Superior temporal gyrus (tissue), 1 donor: ENCODE data around the gene ZNF624.
"Not testable (repeated sequence)": the region's sequence is repeated elsewhere in the genome, so short reads cannot be mapped to it uniquely, and the experiment has no call there.

Source experiments
- DNase-seq: peaks from one replicate; pipeline ENCODE4 v3.0.0-alpha.2; 2016; ENCODE audit errors: extremely low spot score

Gene ZNF624

DNA sequence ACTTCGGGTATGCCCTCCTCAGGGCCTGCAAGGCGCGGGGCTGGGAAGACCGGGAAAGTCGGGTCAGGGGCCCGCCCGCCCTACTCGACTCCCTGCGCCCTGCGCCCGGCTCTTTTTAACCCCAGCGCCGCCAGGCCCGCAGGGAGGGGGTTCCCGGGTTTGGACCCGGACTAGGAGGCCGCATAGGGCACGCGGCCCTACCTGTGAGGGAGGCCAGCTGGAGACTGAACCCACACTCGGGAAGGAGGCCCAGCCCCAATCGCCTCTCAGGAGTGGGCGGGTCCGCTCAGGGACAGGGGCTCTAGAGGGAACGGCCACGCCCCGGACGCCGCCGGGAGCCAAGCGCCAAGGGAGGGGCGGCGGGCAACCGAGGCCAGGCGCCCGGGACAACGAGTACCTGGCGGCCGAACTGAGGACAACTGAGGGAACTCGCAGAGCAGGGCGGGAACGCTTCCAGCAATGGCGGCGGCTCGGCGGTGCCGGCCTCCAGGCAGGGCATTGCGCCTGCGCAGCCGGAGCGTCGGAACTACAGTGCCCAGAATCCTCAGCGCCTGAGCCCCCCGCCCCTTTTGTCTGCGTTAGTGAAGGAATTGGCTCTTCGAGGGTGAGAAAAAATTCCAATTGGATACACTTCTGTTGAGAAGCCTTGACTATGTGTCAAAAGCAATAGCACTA, at the start of gene ZNF624:
Gene ZNF624, minus strand, starts transcription at position 484 of the 675 bp plus-strand sequence.
- peak; percentile 95 for DNase-seq

DNA sequence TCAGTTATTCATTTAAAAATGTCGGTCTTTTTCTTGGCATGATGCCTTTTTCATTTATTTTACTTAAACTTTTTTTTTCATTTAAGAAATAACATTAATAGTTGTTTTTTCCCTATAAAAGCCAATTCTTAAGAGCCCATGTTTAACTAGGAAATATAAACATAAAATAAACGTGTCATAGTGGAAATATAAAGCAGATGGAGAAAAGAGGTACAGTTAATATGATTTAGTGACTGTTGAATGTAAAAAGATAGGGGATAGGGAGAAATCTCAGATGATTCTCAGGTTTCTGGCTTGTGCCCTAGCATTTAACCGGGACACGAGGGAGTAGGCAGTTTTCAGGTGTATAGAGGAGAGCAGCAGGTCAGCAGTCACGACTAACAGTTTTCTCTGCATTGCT, 44.0 kb upstream of the ZNF624 start:
- DNase-seq: not testable (repeated sequence)

DNA sequence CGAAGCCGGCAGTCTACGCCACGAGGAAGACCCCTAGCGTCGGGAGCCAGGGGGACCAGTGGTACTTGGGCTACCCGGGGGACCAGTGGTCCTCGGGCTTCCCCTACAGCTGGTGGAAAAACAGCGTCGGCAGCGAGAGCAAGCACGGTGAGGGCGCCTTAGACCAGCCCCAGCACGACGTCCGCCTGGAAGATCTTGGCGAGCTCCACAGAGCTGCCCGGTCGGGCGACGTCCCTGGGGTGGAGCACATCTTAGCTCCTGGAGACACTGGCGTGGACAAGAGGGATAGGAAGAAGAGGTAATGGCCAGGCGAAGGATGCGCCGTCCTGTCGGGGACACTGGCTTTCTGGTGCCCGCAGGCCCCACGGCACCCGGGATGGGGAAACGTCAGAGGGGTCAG, 36.8 kb upstream of the ZNF624 start:
- not testable (repeated sequence) for DNase-seq

DNA sequence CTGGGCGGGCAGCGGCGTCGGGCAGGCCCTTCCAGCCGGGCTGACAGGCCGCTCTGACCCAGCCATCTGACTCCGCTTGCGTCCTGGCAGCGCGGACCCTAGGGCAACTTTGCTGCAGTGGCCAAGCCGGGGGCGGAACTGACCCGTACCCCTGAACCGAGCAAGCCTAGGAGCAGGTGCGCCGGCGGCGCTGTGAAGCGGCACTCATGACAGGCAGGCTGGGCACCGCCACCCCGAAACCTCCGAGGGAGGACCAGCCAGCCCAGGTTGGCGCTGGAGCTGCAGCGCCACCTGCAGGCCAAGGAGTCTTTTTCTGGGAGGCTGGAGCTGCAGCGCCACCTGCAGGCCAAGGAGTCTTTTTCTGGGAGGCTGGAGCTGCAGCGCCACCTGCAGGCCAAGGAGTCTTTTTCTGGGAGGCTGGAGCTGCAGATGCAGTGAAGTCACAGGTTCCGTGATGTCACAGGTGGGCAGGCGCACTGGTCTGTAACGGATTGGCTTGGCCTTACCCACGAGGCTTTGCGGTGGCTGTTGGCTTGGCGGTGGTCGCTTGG, 36.2 kb upstream of the ZNF624 start, which contains the start of gene CCDC144A:
Gene CCDC144A, plus strand, starts transcription at position 511 of the 551 bp plus-strand sequence. CDS start 160 bp downstream, outside the sequence.
- not testable (repeated sequence) for DNase-seq

DNA sequence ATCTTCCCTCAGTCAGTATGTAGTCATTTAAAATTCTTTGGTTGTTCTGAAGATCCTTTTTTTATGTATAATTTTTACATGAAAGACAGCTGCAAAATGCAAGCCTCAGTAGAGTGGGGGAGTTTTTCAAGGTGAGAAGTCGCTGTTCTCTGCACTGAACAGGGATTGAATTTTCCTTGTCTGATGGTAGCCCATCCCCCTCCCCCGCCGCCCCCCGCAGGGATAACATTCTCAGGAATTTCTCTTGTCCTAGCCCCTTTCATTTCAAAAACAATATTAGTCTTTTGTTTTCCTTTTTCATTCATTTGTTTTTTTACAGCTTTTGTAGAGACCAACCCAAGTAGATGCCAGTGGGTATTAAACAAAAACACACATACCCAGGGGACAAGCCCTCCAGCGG, 33.5 kb upstream of the ZNF624 start:
- not testable (repeated sequence) for DNase-seq

DNA sequence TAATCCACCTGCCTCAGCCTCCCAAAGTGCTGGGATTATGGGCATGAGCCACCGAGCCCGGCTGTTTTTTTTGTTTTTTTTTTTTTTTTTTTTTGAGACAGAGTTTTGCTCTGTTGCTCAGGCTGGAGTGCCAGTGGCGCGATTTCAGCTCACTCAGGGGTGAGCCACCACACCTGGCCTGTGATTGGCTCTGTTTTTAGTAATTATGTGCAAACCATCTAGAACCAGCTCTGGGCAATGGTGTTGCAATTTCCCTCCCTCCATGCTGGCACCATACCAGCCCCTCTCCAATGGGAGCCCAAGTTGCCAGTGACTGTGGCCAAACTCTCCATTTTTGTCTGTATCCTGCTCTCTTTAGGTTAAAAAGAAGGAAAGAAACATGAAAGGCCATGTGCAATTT, 32.4 kb upstream of the ZNF624 start:
- not testable (repeated sequence) for DNase-seq

DNA sequence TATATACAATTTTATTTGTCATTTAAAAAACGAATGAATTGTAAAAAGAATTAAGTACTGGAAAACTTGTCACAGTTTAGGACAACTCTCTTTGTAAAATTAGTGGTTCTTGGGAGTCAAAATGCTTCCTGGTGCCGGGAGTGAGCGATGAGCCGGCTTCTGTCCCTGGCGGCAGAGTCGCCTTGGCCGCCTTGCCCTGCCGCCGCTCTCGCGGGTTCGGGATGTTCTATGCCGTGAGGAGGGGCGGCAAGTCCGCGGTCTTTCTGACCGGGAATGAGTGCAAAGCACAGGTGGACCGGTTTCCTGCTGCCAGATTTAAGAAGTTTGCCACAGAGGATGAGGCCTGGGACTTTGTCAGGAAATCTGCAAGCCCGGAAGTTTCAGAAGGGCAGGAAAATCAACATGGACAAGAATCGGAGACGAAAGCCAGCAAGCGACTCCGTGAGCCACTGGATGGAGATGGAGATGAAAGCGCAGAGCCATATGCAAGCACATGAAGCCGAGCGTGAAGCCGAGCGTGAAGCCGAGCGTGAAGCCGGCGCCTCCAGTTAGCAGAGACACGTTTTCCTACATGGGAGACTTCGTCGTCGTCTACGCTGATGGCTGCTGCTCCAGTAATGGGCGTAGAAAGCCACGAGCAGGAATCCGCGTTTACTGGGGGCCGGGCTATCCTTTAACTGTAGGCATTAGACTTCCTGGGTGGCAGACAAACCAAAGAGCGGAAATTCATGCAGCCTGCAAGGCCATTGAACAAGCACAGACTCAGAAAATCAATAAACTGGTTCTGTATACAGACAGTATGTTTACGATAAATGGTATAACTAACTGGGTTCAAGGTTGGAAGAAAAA, 29.9 kb upstream of the ZNF624 start:
- not testable (repeated sequence) for DNase-seq

DNA sequence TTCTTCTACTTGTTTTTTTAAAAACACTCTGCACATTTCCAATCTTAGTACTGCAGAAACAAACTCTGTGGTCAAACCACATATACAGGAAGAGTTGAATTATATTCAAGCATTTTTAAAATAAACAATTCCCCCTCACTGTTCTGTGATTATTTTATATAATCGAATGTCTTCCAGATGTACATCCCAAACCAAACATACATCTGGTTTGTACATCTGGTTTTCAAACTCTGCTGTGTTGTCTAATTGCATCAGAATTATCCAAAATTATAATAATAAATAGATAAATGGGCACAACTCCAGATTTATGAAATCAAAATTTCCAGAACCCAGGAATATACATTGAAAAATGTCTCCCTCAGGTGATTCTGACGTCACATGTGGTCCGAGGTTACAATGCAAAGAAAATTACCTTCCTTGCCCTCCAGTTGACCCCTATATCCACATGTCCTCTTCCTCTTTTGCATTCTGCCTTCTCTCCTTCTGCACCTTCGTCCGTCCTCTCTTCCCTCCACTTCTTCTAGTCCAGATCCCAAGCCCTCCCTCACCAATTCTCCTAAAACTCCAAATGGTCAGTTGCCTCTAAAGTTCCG, 23.1 kb upstream of the ZNF624 start:
- no peak for DNase-seq

DNA sequence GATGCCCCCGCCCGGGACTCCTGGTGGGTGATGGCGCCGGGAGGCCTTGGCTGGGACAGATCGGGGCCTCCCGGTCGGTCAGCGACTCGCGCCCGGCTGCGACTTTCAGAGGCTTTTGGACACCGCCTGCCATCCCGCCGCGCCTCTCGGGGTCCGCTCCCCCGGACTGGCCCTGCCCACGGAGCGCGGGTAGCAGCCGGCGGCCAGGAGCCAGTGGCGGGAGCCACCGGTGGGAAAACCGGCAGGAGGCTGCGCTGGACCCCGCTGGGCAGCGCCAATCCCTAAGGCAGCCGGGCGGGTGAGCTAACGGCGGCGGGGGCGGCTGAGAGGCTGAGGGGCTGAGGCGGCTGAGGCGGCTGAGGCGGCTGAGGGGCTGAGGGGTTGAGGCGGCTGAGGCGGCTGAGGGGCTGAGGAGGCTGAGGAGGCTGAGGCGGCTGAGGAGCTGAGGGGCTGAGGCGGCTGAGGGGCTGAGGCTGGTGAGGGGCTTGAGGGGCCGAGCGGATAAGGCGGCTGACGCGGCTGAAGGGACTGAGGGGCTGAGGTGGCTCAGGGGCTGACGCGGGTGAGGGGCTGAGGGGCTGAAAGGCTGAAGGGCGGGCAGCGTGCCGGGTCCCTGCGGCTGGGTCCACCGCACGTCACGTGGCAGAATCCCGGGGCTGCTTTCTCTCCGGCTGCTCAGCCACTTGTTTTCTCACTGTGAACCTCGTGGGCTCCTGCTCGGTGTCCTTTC, 13.4 kb upstream of the ZNF624 start:
- peak; percentile 47 for DNase-seq

DNA sequence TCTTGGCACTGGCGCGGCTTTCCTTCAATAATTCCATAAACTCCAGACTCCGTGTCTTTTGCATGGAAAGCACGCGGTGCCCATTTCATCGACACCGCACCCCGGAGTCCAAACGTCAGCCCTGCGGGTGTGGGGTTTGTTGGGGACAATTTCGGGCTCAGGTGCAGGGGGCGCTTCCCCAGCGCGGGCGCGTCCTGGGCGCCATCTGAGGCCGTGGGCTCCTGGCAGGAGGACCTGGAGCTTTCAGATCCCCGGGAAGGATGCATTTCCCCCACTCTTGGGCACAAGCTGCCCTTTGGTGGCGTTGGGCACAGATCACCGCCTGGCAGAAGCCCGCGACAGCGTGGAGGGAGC, 12.9 kb upstream of the ZNF624 start:
- DNase-seq: not testable (repeated sequence)

DNA sequence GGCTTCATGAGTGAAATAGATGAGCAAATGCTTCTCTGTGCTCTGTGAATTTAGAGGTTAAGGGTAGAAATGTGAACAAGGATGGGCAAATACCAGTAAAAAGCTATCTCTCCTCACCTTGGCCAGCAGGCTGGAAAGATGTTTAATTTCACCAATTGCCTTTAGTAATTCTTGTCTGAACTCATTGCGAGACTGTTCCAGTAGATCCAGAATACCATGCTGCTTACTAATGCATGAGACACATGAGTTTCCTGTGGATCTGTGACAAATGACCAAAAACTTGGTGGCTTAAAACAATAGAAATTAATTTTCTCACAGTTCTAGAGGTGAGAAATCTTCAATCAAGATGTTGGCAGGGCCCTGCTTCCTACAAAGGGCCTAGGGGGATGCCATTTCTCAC, 9.3 kb upstream of the ZNF624 start:
- no peak for DNase-seq

DNA sequence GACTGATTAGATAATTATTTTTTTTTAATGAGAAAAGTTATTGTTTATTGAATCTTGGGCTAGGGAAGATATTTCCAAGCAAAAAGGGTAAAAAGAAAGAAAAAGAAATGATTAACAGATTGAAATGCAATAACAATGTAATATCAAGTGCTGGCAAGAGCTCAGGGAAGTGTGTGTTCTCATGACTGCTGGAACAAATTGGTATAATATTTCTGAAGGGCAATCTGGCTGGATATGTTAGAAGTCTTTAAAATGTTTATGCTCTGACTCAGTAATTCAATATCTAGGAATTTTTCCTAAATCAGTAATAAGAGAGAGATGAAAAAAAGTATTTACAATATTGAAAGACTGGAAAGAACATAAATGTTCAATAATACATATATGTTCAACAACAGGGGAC, 7.6 kb upstream of the ZNF624 start:
- no peak for DNase-seq

DNA sequence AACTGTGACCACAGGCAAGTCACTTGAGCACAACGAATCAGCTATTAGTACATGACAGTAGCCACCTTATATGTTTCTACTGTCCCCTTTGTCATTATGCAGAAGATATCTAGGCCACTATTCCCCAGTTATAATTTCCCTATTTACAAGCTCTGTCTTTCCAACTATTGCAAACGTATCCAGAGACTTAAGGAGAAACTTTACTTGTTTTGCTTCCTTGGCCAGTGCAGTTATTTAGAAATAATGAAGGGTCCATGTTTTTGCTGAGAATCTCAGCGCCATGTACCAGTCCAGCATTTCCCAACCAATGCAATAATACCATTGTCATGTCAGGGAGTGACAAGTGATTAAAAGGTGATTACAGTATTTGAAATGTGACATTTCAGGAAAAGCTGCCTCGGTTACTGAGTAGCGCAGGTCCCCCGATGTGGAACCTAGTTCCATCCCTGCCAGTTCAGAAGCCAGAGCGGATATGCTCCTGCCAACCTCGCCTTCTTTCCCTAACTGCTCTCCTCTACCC, 743 bp downstream of the ZNF624 start:
- peak; percentile 55 for DNase-seq

DNA sequence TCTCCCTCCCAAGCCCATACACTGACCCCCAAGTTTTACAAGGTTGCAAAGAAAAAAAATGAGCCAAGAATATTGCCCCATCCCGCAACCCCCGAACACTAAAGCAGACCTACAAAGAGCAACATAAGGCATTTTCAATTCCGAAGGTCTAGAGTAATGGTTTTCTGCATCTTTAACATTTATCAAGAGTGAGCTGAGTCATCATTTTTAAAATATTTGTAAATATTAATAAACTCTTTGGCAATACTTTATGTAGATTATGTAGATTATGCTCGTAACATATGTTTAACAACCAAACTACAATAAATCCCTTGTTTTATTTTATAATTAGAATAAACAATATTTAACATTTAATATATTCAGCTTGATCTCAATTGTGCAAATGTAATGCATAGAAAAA, 1.4 kb downstream of the ZNF624 start:
- DNase-seq: no peak

DNA sequence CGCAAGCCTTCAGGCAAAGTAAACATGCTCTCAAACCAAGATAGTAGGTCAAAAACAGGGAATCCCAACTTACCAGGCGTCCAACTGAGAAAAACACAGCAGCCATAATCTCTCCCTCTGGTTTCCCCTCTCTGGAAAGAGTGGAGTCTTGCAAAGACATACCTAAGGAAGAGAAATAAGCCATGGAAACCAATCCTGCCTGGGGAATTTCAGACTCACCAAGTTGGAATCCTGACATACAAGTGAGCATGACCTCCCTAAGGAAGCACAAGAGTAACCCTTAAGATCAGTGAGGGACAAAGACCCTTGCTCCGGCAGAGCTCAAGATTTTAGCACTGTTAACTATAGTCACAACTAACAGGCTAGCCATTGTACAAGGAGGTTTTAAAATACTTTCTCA, 4.1 kb downstream of the ZNF624 start:
- no peak for DNase-seq

DNA sequence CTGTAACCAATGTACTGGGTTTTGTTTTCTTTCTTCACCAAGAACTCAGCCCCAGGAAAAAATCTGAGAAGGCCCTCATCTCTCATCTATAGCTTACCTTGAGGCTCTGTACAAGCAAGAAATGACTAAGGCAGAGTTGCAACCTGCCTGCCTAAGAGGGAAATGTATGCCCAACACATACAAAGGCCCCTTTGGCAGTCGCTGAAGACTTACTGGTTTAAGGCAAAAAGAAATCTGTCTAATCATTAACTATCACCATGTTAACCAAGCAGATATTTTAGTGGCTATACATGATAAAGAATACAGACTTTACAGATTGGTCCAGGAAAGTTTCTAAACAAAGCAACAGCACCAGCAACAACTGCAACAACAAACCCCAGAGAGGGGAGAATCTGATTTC, 14.2 kb downstream of the ZNF624 start:
- DNase-seq: no peak

DNA sequence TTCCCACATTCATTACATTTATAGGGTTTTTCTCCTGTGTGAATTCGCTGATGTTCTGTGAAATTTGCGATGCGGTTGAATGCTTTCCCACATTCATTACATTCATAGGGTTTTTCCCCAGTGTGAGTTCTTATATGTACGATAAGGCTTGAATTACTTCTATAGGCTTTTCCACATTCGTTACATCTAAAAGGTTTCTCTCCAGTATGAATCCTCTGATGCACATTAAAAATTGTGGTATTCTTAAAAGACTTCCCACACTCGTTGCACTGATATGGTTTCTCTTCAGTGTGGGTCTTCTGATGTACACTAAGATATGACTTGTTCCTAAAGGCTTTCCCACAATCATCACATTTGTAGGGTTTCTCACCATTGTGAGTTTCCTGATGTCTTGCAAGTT, 30.4 kb downstream of the ZNF624 start:
- DNase-seq: no peak

DNA sequence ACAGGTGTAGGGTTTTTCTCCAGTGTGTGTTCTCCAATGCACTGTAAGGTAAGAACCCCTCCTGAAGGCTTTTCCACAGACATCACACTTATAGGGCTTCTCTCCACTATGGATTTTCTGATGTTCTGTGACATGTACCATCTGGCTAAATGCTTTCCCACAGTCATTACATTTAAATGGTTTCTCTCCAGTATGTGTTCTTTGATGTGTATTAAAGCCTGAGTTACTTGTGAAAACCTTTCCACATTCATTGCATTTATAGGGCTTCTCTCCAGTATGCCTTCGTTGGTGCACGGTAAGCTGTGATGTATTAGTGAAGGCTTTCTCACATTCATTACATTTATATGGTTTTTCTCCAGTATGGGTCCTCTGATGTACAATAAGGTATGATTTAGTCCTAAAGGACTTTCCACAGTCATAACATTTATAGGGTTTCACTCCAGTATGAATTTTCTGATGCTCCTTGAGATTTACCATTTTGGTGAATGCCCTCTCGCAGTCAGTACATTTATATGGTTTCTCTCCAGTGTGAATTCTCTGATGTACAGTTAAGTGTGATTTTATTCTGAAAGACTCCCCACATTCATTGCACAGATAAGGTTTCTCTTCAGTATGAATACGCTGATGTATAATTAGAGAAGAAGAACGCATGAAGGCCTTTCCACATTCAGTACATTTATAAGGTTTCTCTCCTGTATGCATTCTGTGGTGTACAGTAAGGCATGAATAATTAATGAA, 30.9 kb downstream of the ZNF624 start:
- no peak for DNase-seq

DNA sequence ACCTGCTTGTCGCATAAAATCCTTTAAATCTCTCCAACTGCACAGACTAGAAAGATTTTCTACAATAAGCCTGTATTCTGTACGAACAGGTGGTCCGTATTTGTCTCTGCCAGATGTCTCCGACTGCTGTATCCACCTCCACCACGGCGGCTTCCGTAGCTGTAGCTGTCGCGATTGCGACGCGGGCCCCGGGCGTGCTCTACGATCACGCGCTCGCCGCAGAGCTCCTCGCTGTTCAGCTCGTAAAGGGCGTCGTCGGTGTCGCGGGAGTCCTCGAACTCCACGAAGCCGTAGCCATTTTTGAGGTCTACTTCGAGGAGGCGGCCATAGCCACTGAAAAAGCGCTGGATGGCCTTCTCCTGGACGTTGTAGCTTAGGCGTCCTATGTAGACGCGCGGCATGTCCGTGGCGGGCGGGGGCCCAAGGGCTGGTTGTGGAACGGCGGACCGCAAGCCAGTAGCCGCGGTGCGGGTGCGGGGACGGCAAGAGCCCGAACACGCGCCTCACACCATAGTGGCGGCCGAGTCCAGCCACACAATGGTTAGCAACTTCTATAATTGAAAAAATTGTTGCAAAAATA, 36.1 kb downstream of the ZNF624 start:
- DNase-seq: no peak

DNA sequence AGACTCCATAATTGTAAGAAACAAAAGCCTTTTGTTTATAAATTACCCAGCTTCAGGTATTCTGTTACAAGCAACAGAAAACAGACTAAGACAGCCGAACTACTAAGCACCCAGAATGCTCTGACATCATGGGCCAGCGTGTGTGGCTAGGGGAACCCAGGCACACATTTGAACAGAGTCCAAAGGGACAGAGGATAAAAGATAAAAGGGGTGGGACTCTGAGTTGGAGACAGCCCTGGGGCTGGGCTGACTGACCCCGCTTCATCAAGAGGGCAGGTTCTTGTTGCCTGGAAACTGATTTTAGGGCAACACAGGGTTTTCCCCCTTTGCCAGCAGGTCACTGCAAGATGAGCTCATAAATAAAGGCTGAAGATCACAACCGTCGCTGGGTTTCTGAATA, 54.1 kb downstream of the ZNF624 start:
- no peak for DNase-seq
